ENCODE results near the gene NES.
A peak's percentile ranks its signal among the peaks of the same experiment; 100 is the strongest.

DNA sequence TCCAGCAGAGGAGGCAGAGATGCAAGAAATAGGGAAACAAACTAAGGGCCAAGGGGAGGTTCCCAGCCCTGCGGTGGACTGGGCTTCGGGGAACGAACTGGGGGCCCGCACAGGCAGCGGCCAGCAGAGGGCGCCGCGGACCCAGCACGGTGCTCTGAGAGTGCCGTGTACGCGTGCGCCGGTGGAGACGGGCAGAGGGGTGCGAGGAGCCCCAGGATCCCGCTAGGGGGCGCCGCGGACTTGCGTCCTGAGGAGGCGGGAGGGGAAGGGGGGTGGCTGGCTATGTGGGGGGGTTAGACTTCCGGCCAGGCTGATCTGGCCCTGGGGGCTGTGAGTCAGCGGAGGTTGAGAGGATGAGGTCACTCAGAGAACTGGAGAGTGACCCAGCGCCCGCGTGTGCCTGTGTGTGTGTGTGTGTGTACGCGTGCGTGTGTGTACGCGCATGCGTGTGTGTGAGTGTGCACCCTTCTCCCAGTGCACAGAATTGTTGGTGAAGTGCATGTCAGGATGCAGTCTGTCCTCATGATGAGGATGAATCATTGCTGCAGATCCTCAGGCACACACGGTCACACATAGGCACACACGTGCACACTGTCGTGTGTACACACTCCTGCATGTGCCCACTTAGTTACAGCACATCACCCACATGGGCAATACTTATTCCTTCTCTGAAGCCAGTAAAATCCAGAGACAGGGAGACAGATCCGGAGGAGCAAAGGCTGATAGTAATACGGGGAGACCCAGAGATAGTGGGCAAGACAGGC is 17.0 kb downstream of the NES start:
- no peak for TF ChIP-seq EZH2 (IDR thresholded peaks at IDR 0.05; ENCODE audit: borderline replicate concordance)
- TF ChIP-seq, protein P1, sequence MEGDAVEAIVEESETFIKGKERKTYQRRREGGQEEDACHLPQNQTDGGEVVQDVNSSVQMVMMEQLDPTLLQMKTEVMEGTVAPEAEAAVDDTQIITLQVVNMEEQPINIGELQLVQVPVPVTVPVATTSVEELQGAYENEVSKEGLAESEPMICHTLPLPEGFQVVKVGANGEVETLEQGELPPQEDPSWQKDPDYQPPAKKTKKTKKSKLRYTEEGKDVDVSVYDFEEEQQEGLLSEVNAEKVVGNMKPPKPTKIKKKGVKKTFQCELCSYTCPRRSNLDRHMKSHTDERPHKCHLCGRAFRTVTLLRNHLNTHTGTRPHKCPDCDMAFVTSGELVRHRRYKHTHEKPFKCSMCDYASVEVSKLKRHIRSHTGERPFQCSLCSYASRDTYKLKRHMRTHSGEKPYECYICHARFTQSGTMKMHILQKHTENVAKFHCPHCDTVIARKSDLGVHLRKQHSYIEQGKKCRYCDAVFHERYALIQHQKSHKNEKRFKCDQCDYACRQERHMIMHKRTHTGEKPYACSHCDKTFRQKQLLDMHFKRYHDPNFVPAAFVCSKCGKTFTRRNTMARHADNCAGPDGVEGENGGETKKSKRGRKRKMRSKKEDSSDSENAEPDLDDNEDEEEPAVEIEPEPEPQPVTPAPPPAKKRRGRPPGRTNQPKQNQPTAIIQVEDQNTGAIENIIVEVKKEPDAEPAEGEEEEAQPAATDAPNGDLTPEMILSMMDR (IDR thresholded peaks at IDR 0.05; ENCODE audit: poor library complexity), result peak; percentile 100
